GM18508 (cell line): Measurements from ENCODE around the gene SLC17A4.
"Not testable (repeated sequence)": the region's sequence is repeated elsewhere in the genome, so short reads cannot be mapped to it uniquely, and the experiment has no call there.

Experiments
- ATAC-seq: cut with Tn5 transposase; IDR thresholded peaks from one replicate; pipeline ENCODE4 v1.9.1; 2021; ENCODE audit warnings: moderate number of reproducible peaks; ENCODE audit not compliant: insufficient read depth, unreplicated experiment

The SLC17A4 gene

DNA sequence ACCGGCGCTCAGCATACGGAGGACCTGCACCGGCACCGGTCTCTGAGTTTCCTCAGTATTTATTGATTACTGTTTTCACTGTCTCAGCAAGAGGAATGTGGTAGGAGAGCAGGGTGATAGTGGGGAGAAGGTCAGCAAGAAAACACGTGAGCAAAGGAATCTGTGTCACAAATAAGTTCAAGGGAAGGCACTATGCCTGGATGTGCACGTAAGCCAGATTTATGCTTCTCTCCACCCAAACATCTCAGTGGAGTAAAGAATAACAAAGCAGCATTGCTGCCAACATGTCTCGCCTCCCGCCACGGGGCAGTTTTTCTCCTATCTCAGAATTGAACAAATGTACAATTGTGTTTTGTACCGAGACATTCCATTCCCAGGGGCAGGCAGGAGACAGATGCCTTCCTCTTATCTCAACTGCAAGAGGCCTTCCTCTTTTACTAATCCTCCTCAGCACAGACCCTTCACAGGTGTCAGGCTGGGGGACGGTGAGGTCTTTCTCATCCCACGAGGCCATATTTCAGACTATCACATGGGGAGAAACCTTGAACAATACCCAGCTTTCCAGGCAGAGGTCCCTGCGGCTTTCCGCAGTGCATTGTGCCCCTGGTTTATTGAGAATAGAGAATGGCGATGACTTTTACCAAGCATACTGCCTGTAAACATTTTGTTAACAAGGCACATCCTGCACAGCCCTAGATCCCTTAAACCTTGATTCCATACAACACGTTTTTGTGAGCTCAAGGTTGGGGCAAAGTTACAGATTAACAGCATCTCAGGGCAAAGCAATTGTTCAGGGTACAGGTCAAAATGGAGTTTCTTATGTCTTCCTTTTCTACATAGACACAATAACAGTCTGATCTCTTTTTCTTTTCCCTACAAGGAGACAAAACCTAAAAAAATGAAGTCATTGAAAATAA, 5.7 kb upstream of the SLC17A4 start:
- ATAC-seq = not testable (repeated sequence)

DNA sequence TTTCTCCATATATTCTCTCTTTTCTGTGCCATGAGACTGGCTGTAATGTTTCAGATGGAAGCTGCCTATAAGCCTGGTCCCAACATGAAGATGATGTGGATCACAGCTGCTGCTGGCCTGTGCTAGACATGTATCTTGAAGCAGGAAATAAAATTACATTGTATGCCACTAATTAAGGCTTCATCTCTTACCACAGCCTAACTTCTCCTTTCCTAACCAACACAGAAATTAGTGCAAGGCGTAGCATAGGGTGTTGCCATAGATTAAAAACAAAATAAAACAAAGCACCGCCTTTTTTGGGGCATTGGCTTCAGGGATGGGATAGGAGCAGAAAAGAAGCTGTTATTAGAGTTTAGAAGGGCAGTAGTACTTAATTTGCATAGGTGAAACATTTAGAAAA, 4.7 kb upstream of the SLC17A4 start:
- ATAC-seq = no peak

DNA sequence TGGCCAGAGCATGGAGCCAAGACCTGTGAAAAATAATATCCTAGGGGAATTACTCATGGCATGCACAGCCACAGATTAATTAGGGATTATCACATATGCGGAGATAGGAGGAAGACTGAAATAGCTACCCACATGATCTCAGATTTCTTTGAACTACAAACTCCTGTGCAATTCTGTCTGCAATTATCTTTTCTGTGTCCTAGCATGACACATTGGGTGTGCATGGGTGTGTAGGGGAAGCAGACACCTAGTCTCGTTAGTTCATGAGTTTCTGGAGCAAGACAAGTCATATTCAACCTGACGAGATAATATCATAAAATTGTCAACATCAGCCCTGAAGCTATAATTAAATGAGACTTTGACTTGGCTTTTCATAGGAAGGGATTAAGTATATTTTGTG, 3.6 kb upstream of the SLC17A4 start:
- ATAC-seq = no peak

DNA sequence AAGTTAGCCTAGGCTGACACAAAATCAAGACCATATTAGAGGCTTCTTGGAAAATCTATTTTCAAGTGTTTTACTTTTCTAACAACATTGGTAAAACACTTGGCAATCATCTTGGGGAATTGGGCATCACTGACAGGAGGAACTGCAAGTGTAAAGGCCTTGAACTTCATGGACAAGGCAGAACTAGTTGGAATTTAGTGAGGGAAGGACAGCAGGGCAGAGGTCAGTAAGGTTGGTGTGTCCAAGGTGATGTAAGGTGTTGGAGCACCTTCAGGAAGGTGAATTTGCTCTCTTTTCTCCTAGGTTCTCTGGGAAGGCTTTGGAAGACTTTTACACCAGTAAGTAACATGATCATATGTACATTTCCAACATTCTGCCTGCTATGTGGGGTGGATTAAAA, 1.5 kb upstream of the SLC17A4 start:
- ATAC-seq = no peak

DNA sequence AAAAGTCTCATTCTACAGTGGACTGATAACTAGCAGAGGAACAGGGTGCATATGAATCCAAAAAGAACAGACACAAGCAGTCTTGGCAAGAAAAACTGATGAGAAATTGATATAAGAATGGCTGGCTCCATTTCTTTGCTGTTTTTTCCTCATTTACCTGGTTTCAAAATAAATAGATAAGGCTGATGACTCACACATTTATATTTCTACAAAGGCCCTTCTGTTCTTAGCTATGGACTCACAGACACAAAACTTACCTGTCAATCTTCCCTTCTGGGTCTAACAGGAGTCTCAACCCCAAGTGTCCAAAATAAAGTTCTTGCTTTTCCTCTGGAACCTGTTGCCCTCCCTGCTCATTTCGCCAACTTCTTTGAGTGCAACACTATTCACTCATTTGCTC, 941 bp downstream of the SLC17A4 start:
- ATAC-seq = no peak

DNA sequence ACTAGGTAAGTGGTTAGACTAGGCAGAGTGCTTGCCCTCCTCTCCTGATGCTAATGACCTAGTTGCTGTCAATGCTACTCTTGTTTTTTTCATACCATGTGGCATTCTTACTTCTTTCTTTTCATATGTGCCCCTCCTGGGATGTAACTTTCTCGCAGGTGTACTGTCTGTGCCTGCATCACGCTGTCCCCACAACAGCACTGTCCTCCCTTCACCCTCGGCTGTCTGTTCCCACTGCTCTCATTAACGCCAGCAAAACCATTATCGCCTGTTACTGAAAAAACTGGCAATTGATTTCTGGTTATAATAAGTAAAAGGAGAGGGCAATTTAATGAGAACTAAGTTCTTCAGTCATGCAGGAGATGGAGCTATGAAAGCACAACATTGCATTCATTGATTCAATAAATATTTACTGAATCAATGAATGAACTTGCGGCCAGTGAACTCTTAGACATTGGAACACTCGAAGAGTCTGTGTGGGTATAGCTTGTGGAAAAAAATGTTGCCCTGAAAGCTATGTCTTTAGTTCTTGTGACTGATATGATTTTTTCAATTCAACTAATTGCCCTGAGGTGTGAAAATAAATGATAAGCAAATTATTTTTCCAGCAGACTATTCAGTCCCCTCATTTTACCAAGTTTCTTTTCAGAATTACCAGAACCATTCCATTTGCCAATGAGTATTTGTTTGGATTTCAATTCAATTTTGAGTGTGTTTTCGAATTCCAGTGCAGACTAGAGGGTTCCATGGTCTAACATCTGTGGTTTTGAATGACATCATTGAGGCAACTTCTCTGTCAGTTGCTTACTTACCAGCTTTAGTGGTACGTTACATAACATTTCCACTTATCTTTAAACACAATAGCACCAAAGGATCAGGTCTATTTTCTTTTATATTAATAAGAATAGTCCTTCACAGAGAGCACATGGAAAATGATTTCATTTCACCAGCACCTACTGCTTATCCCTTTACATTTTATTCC, 2.1 kb downstream of the SLC17A4 start:
- ATAC-seq = no peak

DNA sequence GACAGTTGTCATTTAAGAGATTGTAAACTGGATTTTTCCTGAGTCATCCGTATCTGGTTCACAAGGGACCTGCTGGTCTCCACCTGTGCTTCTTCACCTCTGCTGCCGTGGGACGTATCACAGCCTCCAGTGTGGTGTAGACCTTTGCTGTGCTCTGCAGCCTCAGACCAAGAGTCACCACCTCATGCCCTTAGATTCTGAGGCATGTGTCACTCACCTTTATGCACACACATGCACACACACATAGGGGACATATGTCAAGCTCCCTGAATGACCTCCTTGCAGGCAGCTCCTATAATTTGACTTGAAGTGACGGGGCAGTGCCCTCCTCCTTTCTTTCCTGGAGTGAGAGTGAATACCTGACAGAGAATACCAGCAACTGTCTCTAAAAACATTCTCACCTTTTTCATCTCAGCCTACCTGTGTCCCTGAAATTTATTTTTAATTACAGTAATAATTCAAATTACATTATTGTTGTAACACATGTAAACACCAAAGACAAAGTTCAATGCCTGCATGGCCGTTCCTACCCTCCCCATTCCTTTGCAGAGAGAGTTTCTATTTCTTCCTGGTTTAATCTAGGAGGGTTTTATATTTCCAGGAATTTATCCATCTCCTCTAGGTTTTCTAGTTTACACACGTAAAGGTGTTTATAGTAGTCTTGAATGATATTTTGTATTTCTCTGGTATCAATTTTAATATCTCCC, 3.5 kb downstream of the SLC17A4 start:
- no peak for ATAC-seq

DNA sequence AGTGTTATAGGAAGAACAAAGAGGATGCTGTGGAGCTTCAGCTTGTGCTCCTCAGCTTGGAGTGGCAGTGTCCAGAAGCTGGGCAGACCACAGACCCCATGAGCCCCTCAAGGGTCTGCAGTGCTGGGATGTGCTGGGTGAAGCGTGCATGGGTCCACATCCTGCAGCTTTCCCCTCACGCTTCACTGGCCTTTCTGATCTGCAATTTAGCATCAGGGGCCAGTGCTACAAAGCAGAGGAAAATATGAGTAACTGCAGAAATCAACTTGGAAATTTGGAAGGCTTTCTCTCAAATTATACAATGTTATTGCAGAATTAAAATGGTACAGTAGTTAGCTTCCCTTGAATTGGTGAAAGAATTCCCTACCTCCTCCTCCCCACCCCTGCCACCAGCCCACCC, 10.1 kb downstream of the SLC17A4 start:
- no peak for ATAC-seq

DNA sequence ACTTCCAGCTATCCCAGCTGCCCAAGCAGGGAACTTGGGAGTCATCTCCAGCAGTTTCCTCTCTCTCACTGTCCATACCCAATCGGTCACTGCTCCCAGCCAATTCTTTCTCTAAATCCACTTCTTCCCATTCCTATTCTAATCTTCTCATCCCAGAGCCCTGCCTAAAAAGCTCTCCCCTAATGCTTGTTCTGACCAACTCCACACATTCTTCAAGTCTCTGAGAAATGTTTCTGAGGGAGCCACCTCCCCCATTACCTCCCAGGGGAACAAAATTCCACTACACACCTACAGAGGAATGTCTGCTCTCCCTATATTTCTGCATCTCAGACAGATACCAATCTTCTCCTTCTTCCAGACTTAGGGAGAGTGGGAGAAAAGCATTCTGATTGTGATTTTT, 14.0 kb downstream of the SLC17A4 start:
- ATAC-seq = no peak

DNA sequence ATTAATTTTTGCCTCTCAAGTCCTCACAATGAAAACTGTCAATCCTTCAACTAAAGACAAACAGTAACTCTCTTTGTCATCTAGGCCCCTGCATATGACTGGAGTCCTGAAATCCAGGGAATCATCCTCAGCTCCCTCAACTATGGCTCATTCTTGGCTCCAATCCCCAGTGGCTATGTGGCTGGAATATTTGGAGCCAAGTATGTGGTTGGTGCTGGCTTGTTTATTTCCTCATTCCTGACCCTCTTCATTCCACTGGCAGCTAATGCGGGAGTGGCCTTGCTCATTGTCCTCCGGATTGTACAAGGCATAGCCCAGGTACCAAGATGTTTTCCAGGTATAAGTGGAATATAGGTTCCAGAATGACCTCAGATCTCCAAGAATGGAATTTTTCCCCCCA, 15.4 kb downstream of the SLC17A4 start:
- ATAC-seq = no peak

DNA sequence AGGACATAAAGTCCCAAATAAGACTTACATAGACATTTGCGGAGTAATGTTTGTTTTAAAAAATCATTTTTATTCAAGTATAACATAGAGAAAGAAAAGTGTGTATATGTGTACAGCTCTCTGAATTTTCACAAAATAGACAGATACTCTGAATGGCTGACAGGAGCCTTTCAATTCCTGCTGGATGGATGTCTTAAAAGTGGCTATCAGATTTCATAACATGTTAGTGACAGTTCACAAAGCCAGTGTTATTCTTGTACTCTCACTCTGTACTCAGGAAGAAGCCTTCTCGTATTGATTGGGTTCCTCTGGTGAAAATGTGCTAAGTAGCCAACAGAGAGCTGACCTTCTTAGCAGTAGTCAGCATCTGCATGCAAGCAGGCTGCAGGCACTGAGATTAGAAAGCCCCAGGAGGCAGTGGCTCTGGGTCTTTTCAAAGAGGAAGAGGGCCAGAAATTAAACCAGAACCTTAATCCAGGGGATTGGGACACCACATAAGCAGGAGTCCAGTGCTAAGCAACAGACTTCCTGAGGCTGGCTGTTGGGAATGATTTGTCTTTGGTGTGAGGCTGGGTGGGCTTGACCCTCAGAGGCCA, 19.7 kb downstream of the SLC17A4 start:
- no peak for ATAC-seq

DNA sequence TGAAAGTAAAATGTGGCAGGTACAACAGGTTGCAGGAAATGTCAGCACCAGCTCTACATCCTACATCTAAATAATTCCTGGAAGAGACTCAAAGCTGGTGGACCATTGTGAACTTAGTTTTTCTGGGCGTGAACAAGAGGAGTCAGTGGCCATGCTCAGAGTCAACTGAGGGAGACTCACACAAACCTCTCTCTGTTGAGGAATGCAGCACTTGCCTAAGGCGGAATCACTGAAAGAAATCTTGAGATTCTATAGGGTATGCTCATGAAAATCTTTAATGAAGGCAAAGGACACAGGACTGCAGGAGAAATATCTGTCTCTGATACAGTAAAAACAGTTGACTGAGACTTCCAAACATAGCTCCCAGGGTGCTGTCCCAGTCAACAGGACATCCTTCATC, 22.5 kb downstream of the SLC17A4 start:
- ATAC-seq = no peak

DNA sequence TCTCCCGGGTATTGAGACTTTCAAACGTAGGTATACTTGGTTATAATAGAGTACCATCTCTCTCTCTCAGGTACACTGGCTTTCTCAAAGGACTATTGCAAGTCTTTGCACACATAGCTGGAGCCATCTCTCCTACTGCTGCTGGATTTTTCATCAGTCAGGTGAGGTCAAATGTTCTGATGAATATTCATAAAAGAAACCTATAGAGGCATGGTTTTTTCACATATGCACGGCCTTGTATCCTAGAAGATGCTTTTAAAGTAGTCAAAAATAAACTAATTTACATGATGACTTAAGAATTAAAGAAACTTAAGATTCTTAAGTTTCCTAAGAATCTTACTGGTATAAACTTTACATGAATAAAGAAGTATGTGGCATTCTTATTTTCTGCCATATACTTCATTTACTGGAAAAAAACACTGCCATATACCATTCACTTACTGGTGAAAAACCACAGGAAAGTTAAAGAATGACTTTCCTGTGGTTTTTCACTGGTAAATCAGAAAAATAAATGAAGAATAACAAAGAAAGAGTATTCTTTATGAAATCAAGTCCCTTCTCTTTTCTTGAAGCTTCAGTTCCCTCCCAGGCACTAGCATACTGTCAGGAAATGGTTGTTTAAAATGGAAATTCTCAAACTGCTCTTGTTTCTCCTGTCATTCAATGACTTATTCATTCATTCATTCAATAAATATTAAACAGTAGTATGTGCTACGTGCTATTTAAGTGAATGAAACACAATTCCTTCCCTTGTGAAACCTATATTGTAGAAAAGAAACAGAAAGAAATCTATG, 23.5 kb downstream of the SLC17A4 start:
- no peak for ATAC-seq

DNA sequence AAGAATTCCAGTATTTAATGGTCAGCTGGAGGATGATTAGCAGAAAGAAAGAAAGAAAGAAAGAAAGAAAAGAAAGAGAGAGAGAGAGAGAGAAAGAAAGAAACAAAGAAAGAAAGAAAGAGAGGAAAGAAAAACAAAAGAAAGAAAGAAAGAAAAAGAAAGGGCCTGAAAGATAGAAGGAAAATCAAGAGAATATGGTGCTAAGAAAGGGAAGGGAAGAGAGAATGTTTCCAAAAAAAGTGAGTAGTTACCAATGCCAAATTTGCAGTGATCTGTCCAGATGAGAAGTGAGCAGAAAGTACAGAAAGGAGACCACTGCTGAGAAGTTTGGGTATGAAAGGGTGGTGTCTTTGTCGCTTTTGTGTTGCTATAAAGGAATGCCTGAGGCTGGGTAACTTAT, 26.6 kb downstream of the SLC17A4 start:
- ATAC-seq = no peak

DNA sequence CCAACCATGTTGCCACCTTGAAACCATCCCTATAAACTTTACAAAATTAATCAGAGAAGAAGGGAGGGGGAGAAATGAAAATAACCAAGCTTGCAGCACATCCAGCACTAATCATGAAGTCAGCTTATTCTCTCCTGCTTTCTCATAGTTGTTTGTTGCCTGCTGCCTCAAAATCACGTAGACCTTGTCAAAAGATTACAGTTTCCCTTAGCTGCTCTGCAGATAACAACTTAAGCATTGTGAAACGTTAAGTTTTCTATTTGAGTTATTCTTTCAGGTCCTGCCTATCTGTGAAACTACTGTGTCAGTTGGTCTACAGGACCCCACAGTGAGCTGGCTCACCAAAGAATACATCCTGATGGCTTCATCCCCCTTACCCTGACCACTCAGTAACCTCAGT, 32.9 kb downstream of the SLC17A4 start:
- ATAC-seq = no peak

DNA sequence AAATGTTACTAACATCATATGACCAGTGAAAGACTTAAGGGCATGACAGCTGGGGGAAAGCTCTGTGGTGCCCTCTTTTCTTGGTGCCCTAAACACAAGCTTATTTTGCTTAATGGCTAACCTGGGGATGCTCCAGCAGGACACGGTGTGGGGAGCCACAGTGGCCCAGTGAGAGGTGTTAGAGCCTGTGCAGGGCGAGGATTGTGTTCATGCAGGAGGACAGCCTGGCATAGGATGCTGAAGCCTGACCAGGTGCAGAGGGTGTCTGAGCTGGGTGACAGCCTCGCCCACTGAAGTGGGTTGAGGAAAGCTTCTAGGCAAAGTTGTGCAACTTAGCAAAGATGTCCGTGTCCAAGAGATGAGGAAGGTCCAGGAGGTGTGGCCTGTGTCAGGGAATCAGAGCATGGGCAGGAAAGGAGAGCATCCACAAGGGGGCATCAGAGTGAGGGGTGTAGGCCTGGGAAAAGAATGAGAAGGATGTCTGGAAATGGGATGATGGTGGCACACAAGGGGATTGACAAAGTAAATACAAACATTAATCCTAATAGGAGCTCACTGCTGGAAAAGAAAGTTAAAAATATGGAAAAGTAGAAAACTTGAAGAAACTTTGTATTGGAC, 33.9 kb downstream of the SLC17A4 start:
- ATAC-seq = no peak

DNA sequence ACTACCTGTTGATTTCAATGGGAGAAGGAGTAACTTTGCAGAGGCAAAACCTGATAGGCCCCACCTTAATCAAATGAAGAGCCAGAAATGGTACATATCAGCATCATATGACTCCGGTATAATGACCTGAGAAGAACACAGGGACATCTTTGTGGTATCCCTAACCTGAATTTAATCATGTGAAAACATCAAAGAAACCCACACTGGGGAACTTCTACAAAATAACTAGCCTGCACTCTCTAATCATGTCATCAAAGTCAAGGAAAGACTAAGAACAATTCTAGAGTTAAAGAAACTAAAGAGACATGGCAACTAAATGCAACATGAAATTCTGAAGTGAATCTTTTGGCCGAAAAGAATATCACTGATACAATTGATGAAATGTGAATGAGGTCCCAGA, 34.9 kb downstream of the SLC17A4 start:
- no peak for ATAC-seq

DNA sequence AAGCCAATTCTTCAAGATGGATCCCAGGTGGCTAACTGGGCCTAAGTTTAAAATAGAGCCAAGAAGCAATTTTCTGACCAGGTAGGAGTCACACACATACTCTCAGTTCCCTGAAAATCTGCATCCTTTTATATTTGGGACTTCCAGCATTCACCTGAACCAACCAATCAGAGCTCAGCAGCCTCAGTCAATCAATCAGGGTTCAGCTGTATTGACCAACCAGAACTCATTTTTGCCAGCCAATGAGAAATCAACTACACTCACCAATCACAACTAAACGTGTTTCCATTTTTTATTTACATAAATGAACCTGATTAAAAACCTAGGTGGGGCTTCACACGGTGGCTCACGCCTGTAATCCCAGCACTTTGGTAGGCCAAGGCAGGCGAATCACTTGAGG, 37.5 kb downstream of the SLC17A4 start:
- no peak for ATAC-seq

DNA sequence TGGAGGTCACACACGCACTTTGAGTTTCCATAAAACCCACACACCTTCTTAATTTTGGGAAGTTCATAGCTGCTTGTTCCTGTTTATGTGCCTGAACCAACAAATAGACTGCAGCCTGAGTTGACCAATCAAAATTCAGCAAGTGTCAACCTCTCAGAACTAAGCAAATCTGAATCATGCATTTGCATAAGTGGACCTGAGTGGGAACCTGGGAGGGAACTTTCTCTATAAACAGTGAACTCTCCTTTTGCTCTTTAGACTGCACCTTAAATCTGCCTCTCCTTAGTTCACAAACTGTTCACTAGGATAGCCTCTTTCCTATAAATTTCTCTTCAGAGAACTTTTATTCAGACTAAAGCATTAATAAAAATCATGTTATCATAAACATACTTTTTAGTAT, 39.4 kb downstream of the SLC17A4 start:
- no peak for ATAC-seq
